CD14-positive monocyte (primary cell): ENCODE results near the gene KIF4A. TPM values are rescaled to one million over a fixed set of nuclear protein-coding genes. Genes with fewer than 3 reads are reported as not detected.
"Not testable (repeated sequence)": the region's sequence is repeated elsewhere in the genome, so short reads cannot be mapped to it uniquely, and the experiment has no call there.

Experiments used
- DNase-seq, 3 donors: peaks; one replicate each; pipeline ENCODE4 v3.0.0-alpha.2; 2011 to 2022
- H2AFZ ChIP-seq: 2 replicates; pipeline ENCODE4 v1.6.0; 2012; ENCODE audit warnings: mild to moderate bottlenecking, low read depth, low read length, inconsistent platforms; ENCODE audit not compliant: insufficient read depth, poor library complexity, severe bottlenecking
- H3K27ac ChIP-seq, 2 donors: 1 replicate in 1 of 2; 2 replicates in 1 of 2; pipeline ENCODE4 v1.5.1; 2012 to 2013; ENCODE audit warnings: low read length in 2 of 2, control low read depth in 1 of 2, inconsistent platforms in 1 of 2, low read depth in 1 of 2, mild to moderate bottlenecking in 1 of 2
- H3K27me3 ChIP-seq, 2 donors: one replicate each; pipeline versions ENCODE4 v1.6.0 to v1.6.1; 2011 to 2013; ENCODE audit warnings: low read length in 2 of 2; ENCODE audit not compliant: control insufficient read depth in 2 of 2, insufficient read depth in 2 of 2
- H3K36me3 ChIP-seq, 2 donors: replicated peaks in 1 of 2; 1 replicate in 1 of 2; 2 replicates in 1 of 2; pipeline versions ENCODE4 v1.5.1 to v1.6.1; 2012 to 2013; ENCODE audit warnings: low read length in 2 of 2, control low read depth in 1 of 2, inconsistent platforms in 1 of 2, mild to moderate bottlenecking in 1 of 2; ENCODE audit not compliant: insufficient read depth in 2 of 2, control insufficient read depth in 1 of 2
- H3K4me1 ChIP-seq, 2 donors: 1 replicate in 1 of 2; 2 replicates in 1 of 2; pipeline versions ENCODE4 v1.5.1 to v1.6.1; 2012 to 2013; ENCODE audit warnings: low read length in 2 of 2, control low read depth in 1 of 2, inconsistent platforms in 1 of 2, mild to moderate bottlenecking in 1 of 2, moderate library complexity in 1 of 2; ENCODE audit not compliant: insufficient read depth in 2 of 2, control insufficient read depth in 1 of 2
- H3K4me2 ChIP-seq: replicated peaks from 2 replicates; pipeline ENCODE3; 2012; ENCODE audit warnings: low read length, moderate library complexity, mild to moderate bottlenecking; ENCODE audit not compliant: poor library complexity, severe bottlenecking; ENCODE audit errors: extremely low read depth
- H3K4me3 ChIP-seq, 3 experiments: fragments of 200-600 bp in 1 of 3; sonication (generic) in 1 of 3; replicated peaks in 1 of 3; 1 replicate in 2 of 3; 2 replicates in 1 of 3; pipeline ENCODE4 v1.5.1; 2011 to 2013; ENCODE audit warnings: low read length in 3 of 3, mild to moderate bottlenecking in 3 of 3, control low read depth in 2 of 3, low read depth in 2 of 3, inconsistent platforms in 1 of 3, moderate library complexity in 1 of 3
- H3K79me2 ChIP-seq: 2 replicates; pipeline ENCODE4 v1.6.0; 2012; ENCODE audit warnings: mild to moderate bottlenecking, control low read depth, inconsistent platforms, low read length, moderate library complexity; ENCODE audit not compliant: insufficient read depth
- H3K9ac ChIP-seq: 2 replicates; pipeline ENCODE4 v1.6.0; 2017; ENCODE audit warnings: low read length, mild to moderate bottlenecking; ENCODE audit not compliant: insufficient read depth, poor library complexity, severe bottlenecking
- H3K9me3 ChIP-seq, 2 donors: replicated peaks in 1 of 2; 1 replicate in 1 of 2; 2 replicates in 1 of 2; pipeline versions ENCODE4 v1.5.1 to v1.6.1; 2012 to 2013; ENCODE audit warnings: low read length in 2 of 2, control low read depth in 1 of 2; ENCODE audit not compliant: control insufficient read depth in 1 of 2, insufficient read depth in 1 of 2
- H4K20me1 ChIP-seq: 2 replicates; pipeline ENCODE4 v1.6.0; 2012; ENCODE audit warnings: mild to moderate bottlenecking, low read length, control low read depth, moderate library complexity; ENCODE audit not compliant: insufficient read depth
- H3K27ac Mint-ChIP-seq, 7 donors: one replicate each; pipeline ENCODE4 v1.8.0; 2020; ENCODE audit warnings: mild to moderate bottlenecking in 7 of 7, mixed read lengths in 7 of 7, moderate library complexity in 6 of 7, inconsistent platforms in 2 of 7
- H3K27me3 Mint-ChIP-seq, 3 donors: one replicate each; pipeline ENCODE4 v1.8.0; 2021 to 2022; ENCODE audit warnings: low read depth in 3 of 3, mild to moderate bottlenecking in 3 of 3, mixed read lengths in 3 of 3, moderate library complexity in 3 of 3, inconsistent platforms in 1 of 3
- H3K36me3 Mint-ChIP-seq, 2 donors: one replicate each; pipeline ENCODE4 v1.8.0; 2020; ENCODE audit warnings: mixed read lengths in 2 of 2, inconsistent platforms in 1 of 2, mild to moderate bottlenecking in 1 of 2
- H3K4me1 Mint-ChIP-seq: one replicate; pipeline ENCODE4 v1.8.0; 2020; ENCODE audit warnings: mild to moderate bottlenecking, mixed read lengths
- H3K4me3 Mint-ChIP-seq, 2 donors: one replicate each; pipeline ENCODE4 v1.8.0; 2020; ENCODE audit warnings: mild to moderate bottlenecking in 2 of 2, mixed read lengths in 2 of 2, moderate library complexity in 1 of 2
- H3K9me3 Mint-ChIP-seq, 7 donors: one replicate each; pipeline ENCODE4 v1.8.0; 2020 to 2022; ENCODE audit warnings: mixed read lengths in 7 of 7, mild to moderate bottlenecking in 6 of 7, moderate library complexity in 6 of 7, inconsistent platforms in 2 of 7
- CTCF ChIP-seq: fragments of 200-600 bp; IDR thresholded peaks from one replicate; pipeline ENCODE4 v1.8.0; 2022; ENCODE audit warnings: antibody characterized with exemption, mild to moderate bottlenecking
- WGBS: methylation state at CpG from one replicate; pipeline ENCODE4 v1.1.5; 2013; ENCODE audit warnings: missing lambda C conversion rate; ENCODE audit not compliant: insufficient coverage; 5-methylcytosine and 5-hydroxymethylcytosine counted together
- intact Hi-C, 2 donors: fragments of 100-400 bp; cut with micrococcal nuclease; formaldehyde crosslinking; loops; one replicate each; pipeline versions ENCODE4 v1.15.0 to v1.15.1; 2023
- polyA plus RNA-seq, 3 donors: library from polyadenylated mRNA; depleted of rRNA in 1 of 3; unstranded in 2 of 3; stranded (reverse) in 1 of 3; fragments of 300-500 nt in 2 of 3; fragments of >200 nt in 1 of 3; fragmentation: Illumina TruSeq in 2 of 3; gene quantifications; 1 replicate in 2 of 3; 2 replicates in 1 of 3; pipeline ENCODE4 v1.2.3, GENCODE V29; 2012 to 2021

The KIF4A gene
- polyA plus RNA-seq, 3 donors = 0.03 TPM; not detected in 2

GRCh38 chrX:70386235-70386634 is 96.3 kb downstream of the KIF4A start:
- H3K4me1 ChIP-seq = no peaks in the 10 kb centered on the region
- peaks cover 0 to 2% (median 0%) of the 10 kb centered on the region in 7 donors for H3K9me3 Mint-ChIP-seq
- H3K9me3 ChIP-seq = no peaks in the 10 kb centered on the region
- WGBS = no CpG with 5 or more reads among the region's 2 CpGs
- H3K9ac ChIP-seq = no peak overlapping the region
- no peaks in the 10 kb centered on the region for H3K79me2 ChIP-seq
- H3K4me2 ChIP-seq = no peak overlapping the region
- intact Hi-C loops = no loop called here
- H3K4me3 ChIP-seq = no peak overlapping the region
- no peak for DNase-seq
- H3K36me3 ChIP-seq = peaks cover 7 to 35% of the 10 kb centered on the region in 2 donors
- H3K27me3 ChIP-seq = no peaks in the 10 kb centered on the region
- H3K36me3 Mint-ChIP-seq = peaks cover 27 to 45% of the 10 kb centered on the region in 2 donors
- no peaks in the 10 kb centered on the region for H4K20me1 ChIP-seq
- no peak for TF ChIP-seq CTCF
- no peak overlapping the region for H3K4me3 Mint-ChIP-seq
- no peak overlapping the region for H3K27ac ChIP-seq
- H3K27me3 Mint-ChIP-seq = no peaks in the 10 kb centered on the region
- H2AFZ ChIP-seq = no peak overlapping the region
- H3K27ac Mint-ChIP-seq = no peak overlapping the region
- H3K4me1 Mint-ChIP-seq = no peaks in the 10 kb centered on the region

- Mint-ChIP-seq H3K4me3 (peak overlapping the region; percentile 16 to 70), H3K9me3 (peaks cover 0 to 4% (median 0%) of the 10 kb centered on the region in 7 donors), H3K27me3 (no peaks in the 10 kb centered on the region), H3K4me1 (peaks cover 4% of the 10 kb centered on the region), H3K36me3 (peaks cover 14 to 25% of the 10 kb centered on the region in 2 donors), H3K27ac (peak overlapping the region in 5 of 7 donors; percentile 3 to 93 (median 26))
- no peaks in the 10 kb centered on the region for H3K27me3 ChIP-seq
- peaks cover 4 to 33% of the 10 kb centered on the region in 2 donors for H3K36me3 ChIP-seq
- peaks cover 7% of the 10 kb centered on the region in 2 donors for H3K4me1 ChIP-seq
- peak overlapping the region; percentile 36 for H3K4me2 ChIP-seq
- intact Hi-C loops = no loop called here
- no peaks in the 10 kb centered on the region for H4K20me1 ChIP-seq
- no peaks in the 10 kb centered on the region for H3K9me3 ChIP-seq
- H2AFZ ChIP-seq = peak overlapping the region; percentile 45
- TF ChIP-seq CTCF = no peak
- DNase-seq = peak; percentile 23 to 30 (median 26)
- peak overlapping the region in 2 of 3 experiments; percentile 25 to 50 for H3K4me3 ChIP-seq
- no CpG with 5 or more reads among the region's 4 CpGs for WGBS
- H3K9ac ChIP-seq = no peak overlapping the region
- H3K79me2 ChIP-seq = no peaks in the 10 kb centered on the region
- H3K27ac ChIP-seq = peak overlapping the region in 1 of 2 donors; percentile 70
Observed at GRCh38 chrX:70398899-70399298, 109.0 kb downstream of the KIF4A start.

GRCh38 chrX:70400181-70400580 is 110.3 kb downstream of the KIF4A start:
- H3K9me3 ChIP-seq, H3K4me3 ChIP-seq, H3K9ac ChIP-seq, H3K4me2 ChIP-seq, H3K4me1 ChIP-seq, H2AFZ ChIP-seq, H3K27me3 ChIP-seq, intact Hi-C loops, H3K4me3 Mint-ChIP-seq, H3K27ac ChIP-seq, H3K27ac Mint-ChIP-seq, H4K20me1 ChIP-seq, H3K9me3 Mint-ChIP-seq, H3K79me2 ChIP-seq, H3K4me1 Mint-ChIP-seq, H3K27me3 Mint-ChIP-seq, DNase-seq: not testable (repeated sequence)
- peaks cover 21 to 26% of the 10 kb centered on the region in 2 donors for H3K36me3 Mint-ChIP-seq
- no CpG with 5 or more reads among the region's 3 CpGs for WGBS
- H3K36me3 ChIP-seq = peaks cover 10 to 46% of the 10 kb centered on the region in 2 donors
